Natural killer cell (primary cell): Measurements from ENCODE around the gene CCDC57. TPM values are rescaled to one million over a fixed set of nuclear protein-coding genes. Genes with fewer than 3 reads are reported as not detected.

Experiments
- ATAC-seq, 3 donors: fragments of 150-1000 bp in 2 of 3; fragments of 200-7000 bp in 1 of 3; cut with Tn5 transposase; 1 replicate in 1 of 3; 2 replicates in 2 of 3; pipeline ENCODE4 v1.10.0; 2021; ENCODE audit warnings: mild to moderate bottlenecking in 2 of 3, moderate library complexity in 2 of 3
- DNase-seq, 2 donors: peaks; one replicate each; pipeline versions ENCODE4 v3.0.0 to v3.0.0-alpha.2; 2013 to 2021; ENCODE audit warnings: mixed read lengths in 1 of 2
- H3K27ac ChIP-seq: one replicate; pipeline ENCODE4 v1.5.1; 2013; ENCODE audit warnings: mild to moderate bottlenecking, low read length
- H3K27me3 ChIP-seq: one replicate; pipeline ENCODE4 v1.6.1; 2013; ENCODE audit warnings: low read length; ENCODE audit not compliant: control insufficient read depth, insufficient read depth
- H3K36me3 ChIP-seq: one replicate; pipeline ENCODE4 v1.6.1; 2013; ENCODE audit warnings: low read length; ENCODE audit not compliant: control insufficient read depth, insufficient read depth
- H3K4me1 ChIP-seq: one replicate; pipeline ENCODE4 v1.6.1; 2013; ENCODE audit warnings: low read length; ENCODE audit not compliant: control insufficient read depth, insufficient read depth
- H3K4me3 ChIP-seq: one replicate; pipeline ENCODE4 v1.5.1; 2013; ENCODE audit warnings: low read length
- H3K9me3 ChIP-seq: one replicate; pipeline ENCODE4 v1.6.1; 2013; ENCODE audit warnings: low read length; ENCODE audit not compliant: control insufficient read depth, insufficient read depth
- H3K27ac Mint-ChIP-seq, 2 donors: one replicate each; pipeline ENCODE4 v1.8.0; 2022; ENCODE audit warnings: mild to moderate bottlenecking in 2 of 2, mixed read lengths in 2 of 2, moderate library complexity in 1 of 2
- H3K27me3 Mint-ChIP-seq, 2 donors: one replicate each; pipeline ENCODE4 v1.8.0; 2022; ENCODE audit warnings: low read depth in 2 of 2, mixed read lengths in 2 of 2
- H3K36me3 Mint-ChIP-seq: one replicate; pipeline ENCODE4 v1.8.0; 2022; ENCODE audit warnings: mixed read lengths
- H3K4me1 Mint-ChIP-seq, 2 donors: one replicate each; pipeline ENCODE4 v1.8.0; 2022; ENCODE audit warnings: mixed read lengths in 2 of 2
- H3K4me3 Mint-ChIP-seq: one replicate; pipeline ENCODE4 v1.8.0; 2022; ENCODE audit warnings: mild to moderate bottlenecking, moderate library complexity, mixed read lengths
- H3K9me3 Mint-ChIP-seq, 2 donors: one replicate each; pipeline ENCODE4 v1.8.0; 2022; ENCODE audit warnings: mixed read lengths in 2 of 2
- CTCF ChIP-seq: fragments of 200-600 bp; IDR thresholded peaks from one replicate; pipeline ENCODE4 v1.8.0; 2022; ENCODE audit warnings: antibody characterized with exemption
- WGBS: methylation state at CpG from one replicate; pipeline ENCODE4 v1.1.7; 2013; ENCODE audit warnings: missing lambda C conversion rate; ENCODE audit not compliant: insufficient coverage; 5-methylcytosine and 5-hydroxymethylcytosine counted together
- intact Hi-C: fragments of 100-400 bp; cut with micrococcal nuclease; formaldehyde crosslinking; loops from one replicate; pipeline ENCODE4 v1.14.2; 2022
- total RNA-seq, 4 donors: library from RNA; stranded (reverse); fragments of 120-200 nt in 1 of 4; gene quantifications; one replicate each; pipeline versions ENCODE4 v1.2.3 to v1.2.4, GENCODE V29; 2013 to 2022

CCDC57 gene
- total RNA-seq, 3 donors from 2014 or later (not counting 1 experiment from before 2014, with no cell fraction given): 69.7 to 79.2 (median 75.1) TPM

GRCh38 chr17:82112914-82113311 lies 99.7 kb downstream of the CCDC57 start:
- H3K9me3 ChIP-seq: no peaks in the 10 kb centered on the region
- Mint-ChIP-seq H3K4me1 (peaks cover 0 to 9% of the 10 kb centered on the region in 2 donors), H3K36me3 (no peaks in the 10 kb centered on the region), H3K27ac (no peak overlapping the region), H3K4me3 (no peak overlapping the region), H3K27me3 (no peaks in the 10 kb centered on the region), H3K9me3 (no peaks in the 10 kb centered on the region)
- no peak overlapping the region for H3K4me3 ChIP-seq
- intact Hi-C loops: no loop called here
- TF ChIP-seq CTCF: no peak
- no peaks in the 10 kb centered on the region for H3K36me3 ChIP-seq
- H3K27ac ChIP-seq: no peak overlapping the region
- no peaks in the 10 kb centered on the region for H3K27me3 ChIP-seq
- H3K4me1 ChIP-seq: no peaks in the 10 kb centered on the region
- ATAC-seq: no peak
- WGBS: 98% methylated on average over 4 of the region's 6 CpGs
- DNase-seq: no peak

GRCh38 chr17:82112181-82112913 lies 100.3 kb downstream of the CCDC57 start:
- Mint-ChIP-seq H3K27ac (no peak overlapping the region), H3K9me3 (no peaks in the 10 kb centered on the region), H3K27me3 (no peaks in the 10 kb centered on the region), H3K36me3 (no peaks in the 10 kb centered on the region), H3K4me3 (no peak overlapping the region), H3K4me1 (peaks cover 0 to 9% of the 10 kb centered on the region in 2 donors)
- 95% methylated on average over 18 of the region's 18 CpGs for WGBS
- Histone ChIP-seq H3K4me3 (no peak overlapping the region), H3K27me3 (no peaks in the 10 kb centered on the region), H3K27ac (no peak overlapping the region), H3K4me1 (peaks cover 3% of the 10 kb centered on the region), H3K36me3 (no peaks in the 10 kb centered on the region), H3K9me3 (no peaks in the 10 kb centered on the region)
- DNase-seq (no peak), ATAC-seq (no peak)
- TF ChIP-seq CTCF: no peak
- intact Hi-C loops: no loop called here

GRCh38 chr17:82110298-82110697 lies 102.3 kb downstream of the CCDC57 start:
- Histone ChIP-seq H3K36me3 (no peaks in the 10 kb centered on the region), H3K27me3 (no peaks in the 10 kb centered on the region), H3K4me1 (peaks cover 24% of the 10 kb centered on the region), H3K4me3 (no peak overlapping the region), H3K9me3 (no peaks in the 10 kb centered on the region), H3K27ac (no peak overlapping the region)
- no peaks in the 10 kb centered on the region for H3K27me3 Mint-ChIP-seq
- DNase-seq (no peak), ATAC-seq (no peak)
- no peaks in the 10 kb centered on the region for H3K9me3 Mint-ChIP-seq
- peaks cover 13 to 23% of the 10 kb centered on the region in 2 donors for H3K4me1 Mint-ChIP-seq
- no peak for TF ChIP-seq CTCF
- H3K4me3 Mint-ChIP-seq: no peak overlapping the region
- WGBS: 76% methylated on average over 2 of the region's 3 CpGs
- H3K27ac Mint-ChIP-seq: no peak overlapping the region
- intact Hi-C loops: no loop called here
- H3K36me3 Mint-ChIP-seq: no peaks in the 10 kb centered on the region
